Prostate gland (tissue), 2 donors: ENCODE results near the gene SOD2.

Source experiments
- CTCF ChIP-seq, 4 experiments: fragments of 200-600 bp in 2 of 4; fragments of 450-650 bp in 2 of 4; sonication (generic) in 2 of 4; IDR thresholded peaks; 1 replicate in 3 of 4; 2 replicates in 1 of 4; pipeline ENCODE4 v1.5.1; 2016 to 2019; ENCODE audit warnings: antibody characterized with exemption in 4 of 4, mild to moderate bottlenecking in 2 of 4, moderate library complexity in 2 of 4
- POLR2AphosphoS5 ChIP-seq: sonication (generic); formaldehyde crosslinking; IDR thresholded peaks from one replicate; pipeline ENCODE4 v1.6.1; 2017; ENCODE audit warnings: antibody characterized with exemption

GRCh38 chr6:159682810-159683209 is 10.2 kb downstream of the SOD2 start:
- no peak for TF ChIP-seq CTCF (IDR thresholded peaks at IDR 0.05)
- no peak for TF ChIP-seq POLR2AphosphoS5
